ENCODE results near the gene DACH1.

Gene DACH1

DNA sequence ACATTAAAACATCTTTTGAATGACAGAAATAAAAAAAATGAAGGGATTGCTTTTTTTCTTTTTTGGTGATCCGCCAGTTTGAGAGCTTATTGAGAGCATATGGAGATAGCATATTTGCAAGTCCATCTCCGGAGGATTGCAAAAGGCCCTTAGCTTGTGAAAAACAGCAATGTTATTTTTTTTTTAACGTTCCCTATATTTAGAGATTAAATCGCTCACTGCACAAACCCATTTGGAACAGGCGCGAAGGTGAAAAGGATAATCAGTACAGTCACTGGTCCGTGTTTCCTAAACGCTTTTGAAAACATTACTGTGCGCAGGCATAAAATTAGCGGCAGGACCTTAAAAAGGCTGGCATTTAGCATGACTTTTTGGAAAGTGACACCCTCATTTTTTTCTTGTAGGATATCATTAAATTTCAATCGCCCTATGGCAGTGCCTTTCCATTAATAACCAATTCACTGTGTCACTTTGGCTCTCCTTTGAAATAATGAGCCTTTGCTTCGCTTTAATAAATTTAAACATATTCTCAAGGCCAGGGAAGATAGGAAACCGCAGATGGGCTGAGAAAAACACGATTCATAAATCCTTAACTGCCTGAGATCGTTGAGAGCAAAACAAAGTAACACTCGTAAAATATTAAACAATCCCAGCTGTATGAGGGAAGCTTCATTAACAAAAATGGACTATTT is 342.2 kb downstream of the DACH1 start:
- no peak for DNase-seq

DNA sequence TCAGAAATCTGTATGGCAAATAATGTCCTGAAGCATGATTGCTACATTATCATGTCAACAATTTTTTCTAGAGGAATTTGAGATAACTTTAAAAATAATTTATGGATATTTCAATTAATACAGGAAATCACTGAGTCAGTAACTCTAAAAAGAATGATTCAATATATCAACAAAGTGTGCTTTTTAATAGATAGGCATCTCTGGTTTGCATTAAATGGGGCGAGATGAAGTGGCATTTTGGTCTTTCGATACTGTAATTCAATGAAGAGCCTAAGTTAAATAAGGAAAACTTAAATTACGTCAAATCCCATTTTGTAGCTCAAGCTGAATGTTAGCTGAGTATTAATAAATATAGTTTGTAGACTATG is 342.8 kb downstream of the DACH1 start:
- DNase-seq: no peak

GRCh38 chr13:71522941-71523526 is 344.0 kb downstream of the DACH1 start:
- DNase-seq: no peak

- DNase-seq: no peak
Observed at GRCh38 chr13:71517004-71517403, 350.0 kb downstream of the DACH1 start.

GRCh38 chr13:71516521-71516920 is 350.5 kb downstream of the DACH1 start:
- DNase-seq: no peak

DNA sequence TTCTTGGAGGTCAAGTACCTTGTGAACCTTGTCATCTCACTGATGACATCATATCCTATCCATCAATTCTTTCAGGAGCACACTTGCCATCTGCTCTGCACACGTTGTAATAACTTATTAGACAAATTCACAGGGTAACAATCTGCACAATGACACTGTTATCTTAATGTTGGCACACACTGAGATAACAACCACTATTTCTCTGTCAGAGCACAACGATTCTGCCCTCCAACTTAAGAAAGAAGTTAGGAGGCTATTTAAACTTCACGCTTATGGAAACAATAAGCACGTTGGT is 351.3 kb downstream of the DACH1 start:
- DNase-seq: no peak

GRCh38 chr13:71514900-71515743 is 351.9 kb downstream of the DACH1 start:
- no peak for DNase-seq

- DNase-seq: no peak
Observed at GRCh38 chr13:71513411-71514033, 353.5 kb downstream of the DACH1 start.

DNA sequence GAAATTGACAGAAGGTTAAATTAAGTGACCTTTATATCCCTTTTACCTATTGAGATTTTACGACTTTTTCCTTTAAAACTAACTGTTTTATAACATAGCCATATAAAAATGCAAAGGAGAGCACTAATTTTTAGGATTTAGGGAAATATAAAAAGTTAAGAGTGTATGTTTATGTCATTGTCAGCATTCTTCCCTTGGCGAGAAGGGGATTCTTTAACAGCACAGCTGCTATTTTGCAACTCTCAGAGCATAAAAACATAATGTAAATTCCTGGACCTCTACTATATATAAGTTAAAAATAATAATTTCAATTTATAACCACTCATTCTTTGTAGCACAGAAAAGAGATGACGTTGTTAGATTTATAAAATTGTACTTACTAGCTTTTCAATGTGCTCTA is 363.2 kb downstream of the DACH1 start:
- DNase-seq: no peak

- no peak for DNase-seq
Observed at GRCh38 chr13:71499944-71500514, 367.0 kb downstream of the DACH1 start.

GRCh38 chr13:71499235-71499634 is 367.8 kb downstream of the DACH1 start:
- no peak for DNase-seq

DNA sequence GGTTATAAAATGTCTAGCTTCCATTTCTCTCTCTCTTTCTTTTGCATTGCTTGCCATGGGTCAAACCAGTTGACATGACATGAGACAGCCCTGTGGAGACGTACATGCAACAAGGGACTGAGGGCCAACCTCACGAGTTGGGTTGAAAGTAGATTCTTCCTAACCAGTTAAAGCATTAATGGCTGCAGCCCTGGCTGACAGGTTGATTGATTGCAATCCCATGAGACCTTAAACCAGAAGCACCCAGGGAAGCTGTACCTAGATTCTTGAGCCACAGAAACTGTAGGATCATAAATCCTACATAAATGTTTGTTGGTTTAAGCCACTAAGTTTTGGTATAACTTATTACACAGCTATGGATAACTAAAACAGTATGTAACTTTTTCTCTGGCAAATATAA is 373.8 kb downstream of the DACH1 start:
- no peak for DNase-seq

DNA sequence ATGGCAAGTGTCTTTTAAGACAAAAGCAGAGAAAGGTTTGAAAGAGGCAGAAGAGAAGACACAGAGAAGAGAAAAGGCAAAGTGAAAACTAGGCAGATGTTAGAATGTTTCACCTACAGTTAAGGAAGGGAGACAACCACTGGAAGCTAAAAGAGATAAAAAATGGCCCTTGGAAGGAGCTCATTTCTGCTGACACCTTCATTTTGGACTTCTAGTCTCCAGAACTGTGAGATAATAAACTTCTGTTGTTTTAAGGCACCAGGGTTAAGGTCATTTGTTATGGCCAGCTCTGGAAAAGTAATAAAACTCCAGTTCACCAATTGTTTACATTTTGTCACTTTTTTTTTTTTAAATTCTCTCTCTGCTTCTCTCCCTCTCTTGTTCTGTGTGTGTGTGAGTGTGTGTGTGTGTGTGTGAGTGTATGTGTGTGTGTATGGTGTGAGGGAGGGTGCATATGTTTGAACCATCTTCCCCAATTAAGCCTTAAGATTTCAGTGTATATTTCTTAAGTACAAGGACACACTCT is 374.6 kb downstream of the DACH1 start:
- DNase-seq: no peak

DNA sequence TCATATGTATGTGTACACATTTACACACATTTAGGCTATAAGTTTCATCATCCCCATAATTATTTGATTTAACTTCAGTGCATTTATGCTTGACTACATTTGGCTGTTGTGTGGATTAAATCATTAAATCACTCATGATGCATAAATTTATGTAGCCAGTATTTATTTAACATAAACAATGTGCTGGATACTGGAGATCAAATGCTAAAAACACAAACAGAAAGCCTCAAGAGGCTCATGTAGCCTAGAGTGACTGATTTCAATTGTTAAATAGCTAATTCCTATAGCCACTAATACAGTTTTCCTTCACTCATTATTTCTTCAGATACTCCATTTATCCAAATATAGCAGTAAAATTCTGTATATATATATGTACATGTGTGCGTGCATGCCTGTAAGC is 376.0 kb downstream of the DACH1 start:
- no peak for DNase-seq

DNA sequence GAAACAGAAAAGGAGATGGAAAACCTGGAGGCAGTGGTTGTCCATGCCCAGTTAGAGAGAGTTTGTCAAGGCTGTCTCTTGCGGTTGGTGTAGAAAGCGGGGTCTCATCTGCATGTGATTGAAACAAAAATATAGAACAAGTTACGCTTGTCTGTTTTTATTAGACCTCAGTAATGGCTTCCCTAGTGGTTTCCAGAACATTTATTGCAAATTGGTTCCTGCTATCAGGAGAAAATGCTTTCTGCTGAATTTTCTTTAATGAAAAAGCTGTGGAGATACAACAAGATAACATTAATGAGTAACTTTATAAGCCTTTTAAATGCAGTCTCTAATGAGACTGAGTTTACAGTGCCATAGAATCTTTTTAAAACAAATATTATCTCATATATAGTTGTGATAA is 378.0 kb downstream of the DACH1 start:
- DNase-seq: no peak

- no peak for DNase-seq
Observed at GRCh38 chr13:71488201-71488600, 378.8 kb downstream of the DACH1 start.

DNA sequence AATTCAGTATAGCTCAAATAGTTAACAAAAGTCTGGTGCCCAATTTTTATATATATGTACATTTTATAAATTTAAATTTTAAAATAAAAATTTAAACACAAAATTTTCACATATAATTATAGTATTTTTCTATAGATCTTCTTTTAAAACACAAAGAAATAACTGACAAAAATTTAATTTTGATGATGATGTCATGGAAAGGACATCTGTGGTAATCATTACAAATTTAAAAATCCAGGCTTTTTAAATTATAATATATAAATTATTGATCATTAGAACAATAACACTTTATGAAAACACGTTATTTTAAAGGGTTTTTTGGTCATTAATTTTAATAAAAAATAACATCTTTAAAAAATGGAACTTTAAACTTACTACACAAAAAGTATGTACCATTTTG is 381.1 kb downstream of the DACH1 start:
- DNase-seq: no peak

DNA sequence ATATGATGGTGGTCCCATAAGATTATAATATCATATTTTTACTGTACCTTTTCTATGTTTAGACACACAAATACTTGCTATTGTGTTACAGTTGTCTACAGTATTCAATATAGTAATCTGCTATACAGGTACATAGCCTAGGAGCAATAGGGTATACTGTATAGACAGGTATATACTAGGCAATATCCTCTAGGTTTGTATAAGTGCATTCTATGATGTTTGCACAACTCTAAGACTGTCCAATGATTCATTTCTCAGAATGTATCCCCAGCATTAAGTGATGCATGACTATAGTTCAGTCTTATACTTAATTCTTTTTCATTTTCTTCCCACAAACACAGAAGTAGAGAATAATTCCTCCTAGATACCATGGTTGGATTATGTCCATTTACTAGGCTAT is 383.3 kb downstream of the DACH1 start:
- no peak for DNase-seq

GRCh38 chr13:71481501-71481900 is 385.5 kb downstream of the DACH1 start:
- no peak for DNase-seq

GRCh38 chr13:71481046-71481445 is 386.0 kb downstream of the DACH1 start:
- no peak for DNase-seq

DNA sequence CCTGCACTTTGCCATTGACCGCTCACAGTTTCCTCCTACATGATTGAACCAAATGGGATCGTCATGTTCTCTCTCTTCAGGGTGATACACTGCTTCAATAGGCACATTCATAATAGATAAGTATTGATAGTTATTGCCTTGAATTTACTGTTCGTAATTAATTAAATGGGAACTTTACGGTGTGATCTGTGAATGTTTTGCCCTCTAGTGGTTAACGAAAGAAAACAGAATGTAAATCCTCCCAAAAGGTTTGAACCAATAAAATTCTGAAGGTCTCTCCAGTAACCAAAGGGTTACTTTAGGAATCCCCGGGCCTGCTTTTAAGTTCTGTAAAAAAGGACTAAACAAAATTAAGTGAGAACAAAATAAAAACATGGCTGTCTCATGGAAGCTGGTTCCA is 389.3 kb downstream of the DACH1 start:
- no peak for DNase-seq

DNA sequence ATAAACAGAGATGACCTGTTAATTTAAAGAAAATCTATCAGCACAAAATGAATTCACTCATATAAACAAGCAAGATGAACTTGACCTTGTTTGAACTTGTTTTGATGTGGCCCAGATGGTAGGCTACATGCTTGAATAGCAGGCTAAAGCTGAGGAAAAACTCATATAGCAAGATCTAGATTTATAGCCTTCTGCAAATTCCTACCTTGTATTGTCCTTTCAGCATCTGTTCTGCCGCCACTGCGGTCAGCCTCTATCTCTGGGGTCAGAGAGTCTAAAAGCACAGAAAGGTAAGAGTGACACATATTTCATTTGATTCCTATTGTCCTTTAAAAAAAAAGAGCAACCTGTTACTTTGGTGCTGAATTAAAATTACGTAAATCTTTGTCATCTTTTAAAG is 392.1 kb downstream of the DACH1 start:
- DNase-seq: no peak

DNA sequence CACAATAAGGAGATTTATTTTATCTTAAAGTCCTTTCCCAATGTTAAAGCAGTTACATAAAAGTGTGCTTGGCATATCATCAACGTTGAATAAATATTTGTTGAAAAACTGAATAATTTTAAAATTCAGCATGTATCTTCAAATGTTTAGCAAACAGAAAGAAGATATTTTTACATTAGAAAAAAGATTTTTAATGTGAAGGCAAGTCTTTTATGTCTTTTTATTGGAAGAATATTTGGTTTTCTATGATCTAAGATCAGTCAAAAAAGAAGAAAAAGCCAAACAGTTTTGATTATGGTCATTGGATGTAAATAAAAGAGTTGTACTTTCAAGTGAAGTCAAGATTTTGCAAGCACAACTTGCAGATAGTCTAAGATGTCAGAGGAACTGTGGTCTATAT is 397.4 kb downstream of the DACH1 start:
- no peak for DNase-seq
